ENCODE data around the gene BBOF1.

DNA sequence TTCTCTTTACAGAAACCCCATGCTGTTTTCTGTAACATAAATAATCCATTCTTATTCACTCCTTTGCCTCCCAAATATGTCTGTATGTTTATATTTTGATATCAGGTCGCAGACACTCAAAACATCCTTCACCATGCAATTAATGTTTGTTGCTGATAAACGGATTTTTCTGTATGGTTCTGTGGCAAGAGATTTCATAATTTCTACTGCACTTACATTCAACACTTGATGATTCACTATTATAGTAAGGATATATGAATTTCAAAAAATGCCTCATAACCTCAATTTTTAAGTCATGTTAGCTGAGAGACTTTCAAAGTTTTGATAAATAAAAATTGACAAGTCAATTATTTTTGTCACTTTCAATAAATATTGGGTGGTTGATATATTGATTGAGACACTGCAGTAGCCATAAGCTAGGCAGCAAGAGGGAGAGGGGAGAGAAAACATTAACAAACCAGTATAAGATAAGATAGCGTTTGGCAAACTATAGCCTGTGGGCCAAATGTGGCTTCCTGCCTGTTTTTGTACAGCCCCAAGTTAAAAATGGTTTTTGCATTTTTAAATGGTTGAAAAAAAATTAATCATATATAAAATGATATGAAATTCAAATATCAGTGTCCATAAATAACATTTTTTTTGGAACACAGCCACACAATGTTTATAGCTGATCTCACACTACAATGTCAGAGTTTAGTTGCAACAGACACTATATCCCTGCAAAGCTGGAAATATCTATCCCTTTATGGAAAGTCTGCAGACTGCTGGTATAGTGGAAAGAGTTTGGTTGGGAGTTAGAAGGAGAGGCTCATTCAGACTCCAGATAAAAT is 46.8 kb downstream of the BBOF1 start:
- no peak for TF ChIP-seq CTCF (IDR thresholded peaks at IDR 0.05)
- no peak for TF ChIP-seq POLR2A (IDR thresholded peaks at IDR 0.05)
